GM19372 (cell line): ENCODE results near the gene POLR1B.
"Not testable (repeated sequence)": the region's sequence is repeated elsewhere in the genome, so short reads cannot be mapped to it uniquely, and the experiment has no call there.

ENCODE experiments used
- ATAC-seq: cut with Tn5 transposase; IDR thresholded peaks from one replicate; pipeline ENCODE4 v1.9.1; 2021; ENCODE audit warnings: mild to moderate bottlenecking, low read depth, moderate library complexity; ENCODE audit not compliant: unreplicated experiment

The POLR1B gene, protein sequence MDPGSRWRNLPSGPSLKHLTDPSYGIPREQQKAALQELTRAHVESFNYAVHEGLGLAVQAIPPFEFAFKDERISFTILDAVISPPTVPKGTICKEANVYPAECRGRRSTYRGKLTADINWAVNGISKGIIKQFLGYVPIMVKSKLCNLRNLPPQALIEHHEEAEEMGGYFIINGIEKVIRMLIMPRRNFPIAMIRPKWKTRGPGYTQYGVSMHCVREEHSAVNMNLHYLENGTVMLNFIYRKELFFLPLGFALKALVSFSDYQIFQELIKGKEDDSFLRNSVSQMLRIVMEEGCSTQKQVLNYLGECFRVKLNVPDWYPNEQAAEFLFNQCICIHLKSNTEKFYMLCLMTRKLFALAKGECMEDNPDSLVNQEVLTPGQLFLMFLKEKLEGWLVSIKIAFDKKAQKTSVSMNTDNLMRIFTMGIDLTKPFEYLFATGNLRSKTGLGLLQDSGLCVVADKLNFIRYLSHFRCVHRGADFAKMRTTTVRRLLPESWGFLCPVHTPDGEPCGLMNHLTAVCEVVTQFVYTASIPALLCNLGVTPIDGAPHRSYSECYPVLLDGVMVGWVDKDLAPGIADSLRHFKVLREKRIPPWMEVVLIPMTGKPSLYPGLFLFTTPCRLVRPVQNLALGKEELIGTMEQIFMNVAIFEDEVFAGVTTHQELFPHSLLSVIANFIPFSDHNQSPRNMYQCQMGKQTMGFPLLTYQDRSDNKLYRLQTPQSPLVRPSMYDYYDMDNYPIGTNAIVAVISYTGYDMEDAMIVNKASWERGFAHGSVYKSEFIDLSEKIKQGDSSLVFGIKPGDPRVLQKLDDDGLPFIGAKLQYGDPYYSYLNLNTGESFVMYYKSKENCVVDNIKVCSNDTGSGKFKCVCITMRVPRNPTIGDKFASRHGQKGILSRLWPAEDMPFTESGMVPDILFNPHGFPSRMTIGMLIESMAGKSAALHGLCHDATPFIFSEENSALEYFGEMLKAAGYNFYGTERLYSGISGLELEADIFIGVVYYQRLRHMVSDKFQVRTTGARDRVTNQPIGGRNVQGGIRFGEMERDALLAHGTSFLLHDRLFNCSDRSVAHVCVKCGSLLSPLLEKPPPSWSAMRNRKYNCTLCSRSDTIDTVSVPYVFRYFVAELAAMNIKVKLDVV

GRCh38 chr2:112542123-112542983 is at the start of gene POLR1B:
TSS of gene POLR1B (plus strand) at chr2:112542465. CDS start at chr2:112542495, 30 bp downstream.
- ATAC-seq: peak; percentile 79

GRCh38 chr2:112493048-112493447 is 49.2 kb upstream of the POLR1B start:
- no peak for ATAC-seq

DNA sequence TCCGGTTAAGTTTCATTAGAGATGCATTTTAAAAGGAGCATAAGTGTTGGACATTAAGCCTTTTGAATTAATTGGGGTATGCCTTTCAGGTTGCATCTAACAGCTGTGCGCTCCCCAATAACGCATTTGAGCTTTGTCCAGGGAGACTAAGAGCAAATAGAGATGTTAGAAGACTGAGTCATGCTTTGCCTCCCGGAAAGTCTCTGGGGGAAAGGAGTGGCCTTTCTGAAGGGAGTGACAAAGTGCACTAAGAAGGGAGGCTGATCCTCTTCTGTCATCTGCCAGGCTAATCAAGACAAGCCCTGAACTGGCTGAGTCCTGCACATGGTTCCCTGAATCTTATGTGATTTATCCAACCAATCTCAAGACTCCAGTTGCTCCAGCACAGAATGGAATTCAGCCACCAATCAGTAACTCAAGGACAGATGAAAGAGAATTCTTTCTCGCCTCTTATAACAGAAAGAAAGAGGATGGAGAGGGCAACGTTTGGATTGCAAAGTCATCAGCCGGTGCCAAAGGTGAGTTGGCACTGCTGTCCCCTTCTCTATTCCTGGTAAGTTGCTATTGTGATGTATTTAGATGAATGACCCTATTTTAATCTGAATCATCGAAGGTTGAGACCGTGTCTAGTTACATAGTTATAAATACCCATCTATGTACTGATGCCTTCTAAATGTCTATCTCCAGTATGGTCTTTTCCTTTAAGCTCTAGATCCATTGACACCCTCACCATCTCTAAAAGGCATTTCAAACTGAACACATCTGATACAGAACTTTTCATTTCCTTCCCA is 48.2 kb upstream of the POLR1B start:
- ATAC-seq: no peak

DNA sequence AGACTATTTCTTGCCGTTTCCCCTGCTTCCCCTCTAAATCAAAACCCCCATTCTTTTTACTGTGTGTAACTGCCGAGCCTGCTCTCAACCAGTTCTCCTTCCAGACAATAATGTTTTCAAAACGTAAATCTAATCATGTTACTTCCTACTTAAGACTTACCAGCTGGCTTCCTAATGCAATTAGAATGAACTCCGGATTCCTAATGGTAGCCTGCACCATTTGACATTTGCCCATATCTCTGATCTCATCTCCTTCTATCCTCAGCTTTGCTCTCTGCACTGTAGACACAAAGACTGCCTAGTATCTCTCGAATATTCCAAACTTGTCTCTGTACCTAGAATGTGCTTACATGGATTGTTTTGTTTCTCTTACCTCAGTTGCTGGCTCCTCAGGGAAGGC is 47.4 kb upstream of the POLR1B start:
- ATAC-seq: no peak

DNA sequence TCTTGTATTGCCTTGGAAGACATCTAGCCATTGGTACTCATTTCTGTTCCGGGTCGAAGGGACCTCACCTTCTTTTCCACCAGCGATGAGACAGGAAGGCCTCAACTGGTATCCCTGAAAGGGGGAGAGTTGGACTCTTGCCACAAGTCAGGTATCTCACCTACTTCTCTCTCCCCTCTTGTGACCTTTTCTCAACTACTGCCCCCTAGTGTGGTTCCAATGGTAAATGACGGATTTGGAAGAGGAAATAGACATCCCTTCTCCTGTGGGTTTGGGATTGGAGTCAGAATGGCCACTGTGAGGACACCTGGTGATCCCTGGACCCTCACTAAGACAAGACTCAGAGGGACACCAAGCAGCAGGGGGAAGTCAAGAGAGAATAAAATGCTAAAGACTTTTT is 46.4 kb upstream of the POLR1B start:
- ATAC-seq: not testable (repeated sequence)

GRCh38 chr2:112500850-112501484 is 41.3 kb upstream of the POLR1B start:
- ATAC-seq: peak; percentile 68

DNA sequence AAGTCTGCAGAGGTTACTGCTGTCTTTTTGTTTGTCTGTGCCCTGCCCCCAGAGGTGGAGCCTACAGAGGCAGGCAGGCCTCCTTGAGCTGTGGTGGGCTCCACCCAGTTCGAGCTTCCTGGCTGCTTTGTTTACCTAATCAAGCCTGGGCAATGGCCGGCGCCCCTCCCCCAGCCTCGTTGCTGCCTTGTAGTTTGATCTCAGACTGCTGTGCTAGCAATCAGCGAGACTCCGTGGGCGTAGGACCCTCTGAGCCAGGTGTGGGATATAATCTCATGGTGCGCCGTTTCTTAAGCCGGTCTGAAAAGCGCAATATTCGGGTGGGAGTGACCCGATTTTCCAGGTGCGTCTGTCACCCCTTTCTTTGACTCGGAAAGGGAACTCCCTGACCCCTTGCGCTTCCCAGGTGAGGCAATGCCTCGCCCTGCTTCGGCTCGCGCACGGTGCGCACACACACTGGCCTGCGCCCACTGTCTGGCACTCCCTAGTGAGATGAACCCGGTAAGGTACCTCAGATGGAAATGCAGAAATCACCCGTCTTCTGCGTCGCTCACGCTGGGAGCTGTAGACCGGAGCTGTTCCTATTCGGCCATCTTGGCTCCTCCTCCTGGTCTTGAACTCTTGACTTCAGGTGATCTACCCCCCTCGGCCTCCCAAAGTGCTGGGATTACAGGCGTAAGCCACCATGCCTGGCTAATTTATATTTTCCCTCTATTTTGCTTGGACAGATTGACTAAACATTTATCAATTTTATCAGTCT is 32.8 kb upstream of the POLR1B start:
- ATAC-seq: not testable (repeated sequence)

DNA sequence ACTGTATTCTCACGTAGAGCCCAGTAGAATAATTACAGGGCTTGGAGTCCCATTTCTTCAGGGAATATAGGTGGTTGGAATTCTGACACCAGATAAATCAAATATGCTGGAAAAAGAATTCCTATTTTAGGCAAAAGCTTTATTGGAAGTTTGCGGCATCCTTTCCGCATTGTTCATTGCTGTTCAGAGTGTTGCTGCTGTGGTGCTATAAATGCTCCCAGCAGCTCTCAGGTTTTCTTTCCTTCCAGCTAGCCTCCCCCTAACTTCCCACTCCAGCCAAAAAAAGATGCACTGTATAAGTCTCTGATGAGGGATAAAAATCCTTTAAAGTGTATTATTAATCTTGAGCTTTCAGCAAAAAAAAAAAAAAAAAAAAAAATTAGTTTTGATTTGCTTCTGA is 25.5 kb upstream of the POLR1B start:
- ATAC-seq: no peak

- no peak for ATAC-seq
Measured at GRCh38 chr2:112518807-112519206, 23.5 kb upstream of the POLR1B start.

- no peak for ATAC-seq
Measured at GRCh38 chr2:112519506-112519905, 22.8 kb upstream of the POLR1B start.

- no peak for ATAC-seq
Measured at GRCh38 chr2:112520234-112520783, 22.0 kb upstream of the POLR1B start.

DNA sequence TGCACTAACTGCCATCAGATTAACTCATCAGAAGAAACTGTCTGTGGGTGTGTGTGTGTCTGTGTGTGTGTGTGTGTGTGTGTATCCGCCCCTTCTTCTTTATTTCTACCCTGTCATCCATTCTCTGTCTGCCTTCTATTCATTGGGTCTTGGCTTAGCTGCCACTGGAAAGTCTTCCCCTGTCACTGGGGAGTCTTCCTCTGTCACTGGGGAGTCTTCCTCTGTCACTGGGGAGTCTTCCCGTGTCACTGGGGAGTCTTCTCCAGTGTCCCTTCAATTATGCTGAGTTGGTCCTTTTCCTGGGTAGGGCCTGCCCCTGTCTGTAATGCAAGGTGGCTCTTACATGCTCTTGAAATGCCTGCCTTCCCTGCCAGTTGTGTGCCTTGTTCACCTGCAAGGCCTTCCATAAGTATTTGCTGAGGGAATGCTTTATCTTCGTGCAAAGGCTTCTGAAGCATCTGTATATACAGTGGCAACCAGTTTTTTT is 18.9 kb upstream of the POLR1B start:
- no peak for ATAC-seq

- ATAC-seq: not testable (repeated sequence)
Measured at GRCh38 chr2:112524276-112524675, 18.0 kb upstream of the POLR1B start.

DNA sequence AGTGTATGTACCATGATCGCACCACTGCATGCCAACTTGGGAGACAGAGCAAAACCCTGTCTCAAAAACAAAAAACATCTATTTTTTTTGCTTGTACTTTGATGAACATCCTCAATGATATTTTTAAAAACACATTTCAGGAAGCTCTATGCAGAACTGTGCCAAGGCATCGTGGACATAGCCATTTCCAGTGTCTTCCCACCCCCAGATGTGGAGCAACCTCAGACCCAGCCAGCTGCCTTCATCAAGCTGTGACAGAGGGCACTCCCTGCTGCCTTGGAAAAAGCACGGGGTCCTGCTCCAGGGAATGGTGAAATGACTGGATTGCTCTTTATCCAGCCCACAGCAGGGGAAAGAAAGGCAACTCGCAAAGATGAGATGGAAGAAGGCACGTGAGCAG is 13.7 kb upstream of the POLR1B start:
- ATAC-seq: no peak

DNA sequence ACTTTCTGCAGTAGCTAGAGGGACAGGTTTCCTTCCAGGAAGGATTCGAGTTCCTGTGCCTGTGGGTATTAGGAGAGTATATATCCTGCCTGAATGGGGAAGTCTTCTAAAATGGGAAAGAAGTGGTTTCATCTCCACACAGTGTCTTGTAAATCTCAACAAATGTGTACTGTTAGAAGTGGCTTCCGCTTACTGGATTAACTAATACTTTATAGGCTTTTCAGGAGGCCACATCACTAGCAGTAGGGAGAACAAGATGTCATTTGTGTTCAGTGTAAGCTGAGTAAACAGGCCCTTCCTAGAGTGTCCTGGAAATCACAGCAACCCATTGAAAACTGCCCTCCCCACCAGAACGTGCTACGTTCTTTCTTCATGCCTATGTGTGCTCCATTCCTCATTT is 12.5 kb upstream of the POLR1B start:
- ATAC-seq: no peak

DNA sequence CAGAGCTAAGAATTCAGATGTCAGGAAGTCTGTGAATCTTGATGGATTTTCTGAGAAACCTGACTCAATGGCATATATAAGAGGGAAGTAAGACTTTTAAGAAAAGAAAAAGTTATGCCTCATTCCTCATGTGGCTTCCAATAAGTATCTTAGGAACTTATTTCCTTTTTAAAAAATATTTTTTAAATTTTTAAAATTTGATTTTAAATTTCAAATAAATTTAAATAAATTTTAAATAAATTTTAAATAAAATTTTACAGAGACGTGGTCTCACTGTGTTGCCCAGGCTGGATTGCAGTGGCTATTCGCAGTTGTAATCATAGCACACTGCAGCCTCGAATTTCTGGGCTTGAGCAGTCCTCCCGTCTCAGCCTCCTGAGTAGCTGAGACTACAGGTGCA is 11.5 kb upstream of the POLR1B start:
- ATAC-seq: no peak

DNA sequence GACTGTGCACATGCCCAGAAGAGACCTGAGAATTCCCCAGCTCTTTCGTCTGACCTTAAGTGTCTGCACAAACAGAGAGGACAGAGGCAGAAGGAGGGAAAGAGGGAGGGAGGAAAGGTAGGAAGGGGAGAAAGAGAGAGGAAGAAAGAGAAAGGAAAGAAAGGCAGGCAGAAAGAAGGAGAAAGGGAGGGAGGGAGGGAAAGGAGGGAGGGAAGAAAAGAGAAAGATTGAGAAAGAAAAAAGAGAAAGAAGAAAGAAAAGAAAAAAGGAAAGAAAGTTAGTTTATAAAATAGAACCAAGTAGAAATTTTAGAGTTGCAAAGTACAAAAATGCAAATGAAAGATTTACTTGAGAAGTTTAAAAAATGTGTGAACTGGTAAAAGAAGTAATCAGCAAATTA is 7.4 kb upstream of the POLR1B start:
- no peak for ATAC-seq

DNA sequence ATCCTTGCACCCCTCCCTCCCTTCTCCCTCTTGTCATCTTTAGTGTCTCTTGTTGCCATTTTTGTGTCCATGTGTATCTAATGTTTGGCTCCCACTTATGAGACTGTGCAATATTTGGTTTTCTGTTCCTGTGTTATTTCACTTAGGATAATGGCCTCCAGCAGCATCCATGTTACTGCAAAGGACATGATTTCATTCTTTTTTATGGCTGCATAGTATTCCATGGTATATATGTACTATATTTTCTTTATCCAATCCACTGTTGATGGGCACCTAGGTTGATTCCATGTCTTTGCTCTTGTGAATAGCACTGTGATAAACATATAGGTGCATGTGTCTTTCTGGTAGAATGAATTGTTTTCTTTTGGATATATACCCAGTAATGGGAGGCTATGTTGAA is 5.6 kb upstream of the POLR1B start:
- ATAC-seq: not testable (repeated sequence)
